ENCODE data around the gene SOBP.

DNA sequence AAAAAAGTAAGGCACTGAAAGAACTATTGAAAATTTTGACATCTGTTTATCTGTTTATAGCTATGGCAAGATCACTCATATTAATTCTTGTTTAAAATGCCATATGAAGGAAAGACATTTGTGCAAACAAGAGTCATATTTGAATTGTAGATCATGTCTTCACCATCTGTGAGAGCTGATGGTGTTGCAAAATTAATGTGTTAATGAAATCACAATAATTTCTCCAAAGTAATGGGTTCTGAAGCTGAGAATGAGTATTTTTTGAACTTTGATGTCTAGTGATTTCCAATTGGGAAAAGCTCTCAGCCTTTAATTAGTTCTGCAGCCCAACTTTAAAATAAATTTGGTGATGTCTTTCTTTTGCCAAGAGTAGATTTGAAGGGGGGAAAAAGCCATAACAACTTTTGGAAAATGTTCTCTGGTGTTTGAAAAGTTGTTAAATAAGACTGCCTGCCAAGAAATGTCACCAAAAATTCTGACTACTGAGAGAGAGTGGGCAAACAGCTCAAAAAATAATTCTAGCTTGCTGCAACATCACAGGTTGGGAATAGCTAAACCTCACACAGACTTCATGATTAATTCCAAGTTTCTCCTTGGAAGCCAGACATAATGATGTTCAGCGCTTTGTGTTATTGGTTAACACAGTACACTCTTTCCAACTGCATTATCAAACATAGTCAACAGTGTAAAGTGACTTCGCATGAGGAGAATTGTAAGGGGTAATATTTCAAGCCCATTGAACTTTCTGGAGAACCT, 142.6 kb downstream of the SOBP start:
- TF ChIP-seq, protein P1, sequence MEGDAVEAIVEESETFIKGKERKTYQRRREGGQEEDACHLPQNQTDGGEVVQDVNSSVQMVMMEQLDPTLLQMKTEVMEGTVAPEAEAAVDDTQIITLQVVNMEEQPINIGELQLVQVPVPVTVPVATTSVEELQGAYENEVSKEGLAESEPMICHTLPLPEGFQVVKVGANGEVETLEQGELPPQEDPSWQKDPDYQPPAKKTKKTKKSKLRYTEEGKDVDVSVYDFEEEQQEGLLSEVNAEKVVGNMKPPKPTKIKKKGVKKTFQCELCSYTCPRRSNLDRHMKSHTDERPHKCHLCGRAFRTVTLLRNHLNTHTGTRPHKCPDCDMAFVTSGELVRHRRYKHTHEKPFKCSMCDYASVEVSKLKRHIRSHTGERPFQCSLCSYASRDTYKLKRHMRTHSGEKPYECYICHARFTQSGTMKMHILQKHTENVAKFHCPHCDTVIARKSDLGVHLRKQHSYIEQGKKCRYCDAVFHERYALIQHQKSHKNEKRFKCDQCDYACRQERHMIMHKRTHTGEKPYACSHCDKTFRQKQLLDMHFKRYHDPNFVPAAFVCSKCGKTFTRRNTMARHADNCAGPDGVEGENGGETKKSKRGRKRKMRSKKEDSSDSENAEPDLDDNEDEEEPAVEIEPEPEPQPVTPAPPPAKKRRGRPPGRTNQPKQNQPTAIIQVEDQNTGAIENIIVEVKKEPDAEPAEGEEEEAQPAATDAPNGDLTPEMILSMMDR (IDR thresholded peaks at IDR 0.05; ENCODE audit: borderline replicate concordance, extremely low read depth, low read length, poor library complexity, severe bottlenecking) = no peak
- no peak for TF ChIP-seq EZH2 (IDR thresholded peaks at IDR 0.05; ENCODE audit: borderline replicate concordance, low read depth, low read length, severe bottlenecking)
